Measurements from ENCODE around the gene DCLRE1B.

The DCLRE1B gene

DNA sequence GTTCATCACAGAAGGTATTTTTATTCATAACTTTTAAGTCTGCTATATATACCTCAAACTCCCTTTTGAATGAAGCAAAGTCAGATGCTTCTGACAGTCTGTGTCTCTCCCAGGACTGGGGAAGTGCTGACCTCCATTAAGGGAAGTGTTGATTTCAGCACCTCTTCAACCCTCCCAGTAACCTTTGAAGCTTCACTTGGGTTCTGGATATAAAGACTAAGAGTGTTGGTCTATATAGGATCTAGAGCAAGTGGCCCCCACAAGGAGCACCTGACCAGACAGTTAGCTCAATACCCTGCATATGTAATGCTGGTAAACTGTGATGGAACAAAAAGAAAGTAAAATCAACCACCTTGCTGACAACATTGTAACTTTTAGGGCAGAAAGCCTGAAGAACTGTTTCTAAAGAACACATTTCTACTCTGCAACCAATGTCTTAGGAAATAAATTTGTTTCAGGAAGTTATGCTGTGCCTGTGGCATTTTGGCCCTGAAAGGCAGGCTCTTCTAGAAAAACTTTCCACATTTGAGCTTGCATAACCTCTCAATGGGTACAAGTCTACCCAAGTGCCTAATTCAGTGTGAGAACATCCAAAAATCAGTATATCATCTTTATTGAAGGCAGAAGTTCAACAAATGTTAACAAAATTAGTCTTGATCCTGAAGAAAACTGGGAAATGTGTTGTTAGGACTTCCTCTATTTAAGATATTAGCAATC is 32.7 kb upstream of the DCLRE1B start:
- peak overlapping the region; percentile 21; the same call in 1 of the 2 replicates for H2AFZ ChIP-seq (ENCODE audit: low read length)
- no peaks in the 10 kb centered on the region; the same call in 1 of the 2 replicates for H3K36me3 ChIP-seq (ENCODE audit: insufficient read depth, low read length)
- TF ChIP-seq, protein P1, sequence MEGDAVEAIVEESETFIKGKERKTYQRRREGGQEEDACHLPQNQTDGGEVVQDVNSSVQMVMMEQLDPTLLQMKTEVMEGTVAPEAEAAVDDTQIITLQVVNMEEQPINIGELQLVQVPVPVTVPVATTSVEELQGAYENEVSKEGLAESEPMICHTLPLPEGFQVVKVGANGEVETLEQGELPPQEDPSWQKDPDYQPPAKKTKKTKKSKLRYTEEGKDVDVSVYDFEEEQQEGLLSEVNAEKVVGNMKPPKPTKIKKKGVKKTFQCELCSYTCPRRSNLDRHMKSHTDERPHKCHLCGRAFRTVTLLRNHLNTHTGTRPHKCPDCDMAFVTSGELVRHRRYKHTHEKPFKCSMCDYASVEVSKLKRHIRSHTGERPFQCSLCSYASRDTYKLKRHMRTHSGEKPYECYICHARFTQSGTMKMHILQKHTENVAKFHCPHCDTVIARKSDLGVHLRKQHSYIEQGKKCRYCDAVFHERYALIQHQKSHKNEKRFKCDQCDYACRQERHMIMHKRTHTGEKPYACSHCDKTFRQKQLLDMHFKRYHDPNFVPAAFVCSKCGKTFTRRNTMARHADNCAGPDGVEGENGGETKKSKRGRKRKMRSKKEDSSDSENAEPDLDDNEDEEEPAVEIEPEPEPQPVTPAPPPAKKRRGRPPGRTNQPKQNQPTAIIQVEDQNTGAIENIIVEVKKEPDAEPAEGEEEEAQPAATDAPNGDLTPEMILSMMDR (IDR thresholded peaks at IDR 0.05; ENCODE audit: low read length), result no peak
- TF ChIP-seq EZH2 (IDR thresholded peaks at IDR 0.05; ENCODE audit: borderline replicate concordance, low read length), result no peak
- H3K27ac ChIP-seq (ENCODE audit: low read depth, low read length, poor library complexity, severe bottlenecking), result peak overlapping the region; percentile 97
- 0 out of 2 replicates have a peak, but pooled peaks cover 5% of the 10 kb centered on the region for H3F3A ChIP-seq (ENCODE audit: insufficient read depth, low read length)
- peaks cover 74% of the 10 kb centered on the region for H3K4me1 ChIP-seq (ENCODE audit: insufficient read depth, low read length, severe bottlenecking)
- H3K9me3 ChIP-seq (ENCODE audit: low read length), result no peaks in the 10 kb centered on the region
- no peaks in the 10 kb centered on the region for H3K27me3 ChIP-seq (ENCODE audit: insufficient read depth, low read length)
- peak overlapping the region; percentile 89 for H3K9ac ChIP-seq (ENCODE audit: low read length)
- peak overlapping the region; percentile 81 for H3K4me3 ChIP-seq (ENCODE audit: low read depth, low read length, poor library complexity, severe bottlenecking)
- H3K4me2 ChIP-seq (ENCODE audit: low read length), result peak overlapping the region; percentile 88
- H3K79me2 ChIP-seq (ENCODE audit: insufficient read depth, low read length), result peaks cover 38% of the 10 kb centered on the region
- no peaks in the 10 kb centered on the region for H3K9me2 ChIP-seq (ENCODE audit: low read depth, low read length)
- no peaks in the 10 kb centered on the region for H4K20me1 ChIP-seq (ENCODE audit: insufficient read depth, low read length)

DNA sequence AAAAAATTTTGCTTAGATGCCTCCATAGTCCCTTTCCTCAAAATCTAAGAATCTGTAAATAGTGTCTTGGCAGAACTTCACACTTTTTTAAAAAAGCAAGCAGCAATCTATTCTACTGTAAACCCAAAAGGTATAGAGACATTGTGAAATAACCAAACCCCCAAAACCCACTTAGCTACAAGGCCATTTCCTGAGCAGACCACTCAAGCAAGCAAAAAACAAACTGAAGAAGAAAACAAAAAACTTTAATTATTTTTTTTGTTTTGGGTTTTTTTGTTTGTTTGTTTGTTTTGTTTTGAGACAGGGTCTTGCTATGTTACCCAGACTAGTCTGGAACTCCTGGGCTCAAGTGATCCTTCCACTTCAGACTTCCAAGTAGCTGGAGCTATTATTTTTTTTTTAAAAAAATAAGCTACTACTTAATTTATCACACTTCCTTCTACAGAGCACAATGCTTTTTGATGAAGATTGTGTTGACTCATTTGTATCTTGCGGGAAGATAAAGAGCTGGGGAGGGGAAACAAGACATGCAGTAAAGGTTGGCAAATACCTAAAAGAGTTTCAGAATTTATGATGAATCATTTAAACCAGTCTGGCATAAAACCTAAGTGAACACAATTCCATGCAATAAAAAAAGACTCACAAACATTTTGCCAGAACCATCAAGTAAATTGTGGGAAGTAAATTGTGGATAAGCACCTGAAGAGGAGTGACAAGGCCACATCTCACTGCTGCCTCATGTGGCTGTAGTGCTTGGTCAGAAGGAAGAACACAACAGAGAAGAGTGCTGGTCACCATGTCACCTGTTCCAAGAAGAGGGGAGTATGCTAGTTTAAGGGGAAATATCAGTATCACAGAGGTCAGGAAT is 30.9 kb upstream of the DCLRE1B start:
- peaks cover 20% of the 10 kb centered on the region for H3K79me2 ChIP-seq (ENCODE audit: insufficient read depth, low read length)
- peak overlapping the region; percentile 97 for H3K27ac ChIP-seq (ENCODE audit: low read depth, low read length, poor library complexity, severe bottlenecking)
- no peaks in the 10 kb centered on the region for H3K9me2 ChIP-seq (ENCODE audit: low read depth, low read length)
- no peaks in the 10 kb centered on the region for H3K36me3 ChIP-seq (ENCODE audit: insufficient read depth, low read length)
- peak overlapping the region; percentile 25; the same call in 1 of the 2 replicates for H3K4me2 ChIP-seq (ENCODE audit: low read length)
- peak overlapping the region; percentile 64; the same call in 1 of the 2 replicates for H2AFZ ChIP-seq (ENCODE audit: low read length)
- H3K9me3 ChIP-seq (ENCODE audit: low read length), result no peaks in the 10 kb centered on the region
- H3F3A ChIP-seq (ENCODE audit: insufficient read depth, low read length), result 0 out of 2 replicates have a peak, but pooled peaks cover 5% of the 10 kb centered on the region
- no peak overlapping the region for H3K4me3 ChIP-seq (ENCODE audit: low read depth, low read length, poor library complexity, severe bottlenecking)
- H3K4me1 ChIP-seq (ENCODE audit: insufficient read depth, low read length, severe bottlenecking), result peaks cover 56% of the 10 kb centered on the region
- no peaks in the 10 kb centered on the region for H3K27me3 ChIP-seq (ENCODE audit: insufficient read depth, low read length)
- no peak overlapping the region for H3K9ac ChIP-seq (ENCODE audit: low read length)
- H4K20me1 ChIP-seq (ENCODE audit: insufficient read depth, low read length), result no peaks in the 10 kb centered on the region
- TF ChIP-seq, protein P1 (IDR thresholded peaks at IDR 0.05; ENCODE audit: low read length), result peak; percentile 70
- TF ChIP-seq EZH2 (IDR thresholded peaks at IDR 0.05; ENCODE audit: borderline replicate concordance, low read length), result no peak

DNA sequence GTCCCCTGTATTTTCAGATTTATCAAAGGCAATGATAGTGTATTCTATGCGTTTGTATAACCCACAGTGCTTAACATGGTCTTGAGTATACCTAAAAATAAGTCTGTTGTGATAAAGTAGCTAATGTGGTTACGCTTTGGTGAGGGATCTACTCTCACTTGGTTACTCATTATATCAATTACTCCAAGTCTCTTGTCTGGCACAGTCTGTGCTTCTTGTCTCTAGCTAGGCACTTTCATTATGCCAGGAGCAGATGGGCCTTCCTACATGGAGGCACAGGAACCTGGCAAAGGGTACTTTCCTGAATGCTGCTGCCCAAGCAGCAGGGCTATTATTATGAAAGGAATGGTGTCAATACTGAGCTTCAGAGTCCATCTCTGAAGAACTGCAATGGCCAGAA is 29.4 kb upstream of the DCLRE1B start:
- Histone ChIP-seq H3K79me2 (ENCODE audit: insufficient read depth, low read length) (peaks cover 6% of the 10 kb centered on the region), H3K36me3 (ENCODE audit: insufficient read depth, low read length) (no peaks in the 10 kb centered on the region), H3K27ac (ENCODE audit: low read depth, low read length, poor library complexity, severe bottlenecking) (no peak overlapping the region), H3K4me3 (ENCODE audit: low read depth, low read length, poor library complexity, severe bottlenecking) (no peak overlapping the region), H3K4me2 (ENCODE audit: low read length) (no peak overlapping the region), H3K4me1 (ENCODE audit: insufficient read depth, low read length, severe bottlenecking) (peaks cover 43% of the 10 kb centered on the region), H3K27me3 (ENCODE audit: insufficient read depth, low read length) (no peaks in the 10 kb centered on the region), H3K9me3 (ENCODE audit: low read length) (no peaks in the 10 kb centered on the region), H4K20me1 (ENCODE audit: insufficient read depth, low read length) (no peaks in the 10 kb centered on the region), H3F3A (ENCODE audit: insufficient read depth, low read length) (0 out of 2 replicates have a peak, but pooled peaks cover 5% of the 10 kb centered on the region), H3K9me2 (ENCODE audit: low read depth, low read length) (no peaks in the 10 kb centered on the region), H2AFZ (ENCODE audit: low read length) (no peak overlapping the region), H3K9ac (ENCODE audit: low read length) (no peak overlapping the region)
- TF ChIP-seq, protein P1 (IDR thresholded peaks at IDR 0.05; ENCODE audit: low read length), result no peak
- TF ChIP-seq EZH2 (IDR thresholded peaks at IDR 0.05; ENCODE audit: borderline replicate concordance, low read length), result no peak
